CD4-positive, alpha-beta T cell treated with Interleukin-1 beta for 1 hour (primary cell): ENCODE measurements around the gene SMCHD1.
A peak's percentile ranks its signal among the peaks of the same experiment; 100 is the strongest.

ENCODE experiments used
- DNase-seq, 2 donors: peaks; one replicate each; pipeline ENCODE4 v3.0.0-alpha.2; 2020 to 2022

SMCHD1 gene

GRCh38 chr18:2655178-2655953 is at the start of gene SMCHD1:
SMCHD1 (plus strand) TSS chr18:2655726; CDS start chr18:2656076, 350 bp downstream.
- DNase-seq, result peak; percentile 92 to 94

GRCh38 chr18:2606335-2606734 is 49.2 kb upstream of the SMCHD1 start:
- peak in 1 of 2 donors; percentile 31 for DNase-seq

- no peak for DNase-seq
Observed at GRCh38 chr18:2609604-2610003, 45.9 kb upstream of the SMCHD1 start.

- no peak for DNase-seq
Observed at GRCh38 chr18:2610549-2610948, 45.0 kb upstream of the SMCHD1 start.

- no peak for DNase-seq
Observed at GRCh38 chr18:2612996-2613395, 42.5 kb upstream of the SMCHD1 start.

GRCh38 chr18:2617401-2617998 is 38.0 kb upstream of the SMCHD1 start:
- no peak for DNase-seq

- no peak for DNase-seq
Observed at GRCh38 chr18:2618009-2618408, 37.5 kb upstream of the SMCHD1 start.

GRCh38 chr18:2625217-2625616 is 30.3 kb upstream of the SMCHD1 start:
- no peak for DNase-seq

GRCh38 chr18:2627821-2628276 is 27.7 kb upstream of the SMCHD1 start:
- DNase-seq, result peak in 1 of 2 donors; percentile 7

- DNase-seq, result no peak
Observed at GRCh38 chr18:2629003-2629402, 26.5 kb upstream of the SMCHD1 start.

GRCh38 chr18:2635586-2635985 is 19.9 kb upstream of the SMCHD1 start:
- DNase-seq, result no peak

GRCh38 chr18:2636126-2636631 is 19.3 kb upstream of the SMCHD1 start:
- DNase-seq, result no peak

- peak in 1 of 2 donors; percentile 66 for DNase-seq
Observed at GRCh38 chr18:2641638-2642037, 13.9 kb upstream of the SMCHD1 start.

GRCh38 chr18:2642771-2643170 is 12.8 kb upstream of the SMCHD1 start:
- no peak for DNase-seq

GRCh38 chr18:2644535-2644934 is 11.0 kb upstream of the SMCHD1 start:
- no peak for DNase-seq

GRCh38 chr18:2651981-2652380 is 3.5 kb upstream of the SMCHD1 start:
- no peak for DNase-seq

- peak in 1 of 2 donors; percentile 33 for DNase-seq
Observed at GRCh38 chr18:2653467-2653866, 2.1 kb upstream of the SMCHD1 start.

GRCh38 chr18:2654169-2654927 is 1.2 kb upstream of the SMCHD1 start:
- no peak for DNase-seq

- DNase-seq, result peak; percentile 87 to 89
Observed at GRCh38 chr18:2654928-2655177, 673 bp upstream of the SMCHD1 start.

GRCh38 chr18:2655954-2656236 is 369 bp downstream of the SMCHD1 start:
- no peak for DNase-seq

GRCh38 chr18:2656237-2656980 is 883 bp downstream of the SMCHD1 start:
- DNase-seq, result peak; percentile 61 to 69

- DNase-seq, result no peak
Observed at GRCh38 chr18:2656981-2657512, 1.5 kb downstream of the SMCHD1 start.
